GM11168 (cell line): ENCODE results near the gene USP49.

ENCODE experiments used
- in situ Hi-C: fragments of 300-500 bp; cut with MboI; formaldehyde crosslinking; loops from one replicate; pipeline ENCODE4 v1.12.0; 2022; ENCODE audit warnings: low sequenced_read_pairs; ENCODE audit not compliant: unreplicated experiment

The USP49 gene

GRCh38 chr6:41931792-41932191 is 36.6 kb upstream of the USP49 start:
- in situ Hi-C loops, result no loop called here

- in situ Hi-C loops, result no loop called here
Measured at GRCh38 chr6:41929924-41930323, 34.7 kb upstream of the USP49 start.

DNA sequence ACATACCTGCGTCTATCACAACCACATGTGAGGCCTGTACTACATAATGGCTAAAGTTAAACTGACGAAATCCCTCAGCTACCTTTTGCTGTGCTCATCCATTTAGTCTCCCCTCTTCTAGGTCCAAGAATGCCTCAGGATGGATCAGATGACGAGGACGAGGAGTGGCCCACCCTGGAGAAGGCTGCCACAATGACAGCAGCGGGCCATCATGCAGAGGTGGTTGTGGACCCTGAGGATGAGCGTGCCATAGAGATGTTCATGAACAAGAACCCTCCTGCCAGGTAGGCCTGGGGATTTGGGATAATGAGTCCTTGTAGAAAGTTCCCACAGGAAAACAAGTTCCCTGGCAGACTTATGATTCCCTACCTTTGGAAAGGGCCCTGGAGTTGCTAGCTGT is 32.1 kb upstream of the USP49 start:
- in situ Hi-C loops, result no loop called here

GRCh38 chr6:41922154-41922553 is 27.0 kb upstream of the USP49 start:
- in situ Hi-C loops, result loop anchor here (5.0 kb wide), 1 partner anchor 125 kb away; no protein-coding TSS in a partner anchor

DNA sequence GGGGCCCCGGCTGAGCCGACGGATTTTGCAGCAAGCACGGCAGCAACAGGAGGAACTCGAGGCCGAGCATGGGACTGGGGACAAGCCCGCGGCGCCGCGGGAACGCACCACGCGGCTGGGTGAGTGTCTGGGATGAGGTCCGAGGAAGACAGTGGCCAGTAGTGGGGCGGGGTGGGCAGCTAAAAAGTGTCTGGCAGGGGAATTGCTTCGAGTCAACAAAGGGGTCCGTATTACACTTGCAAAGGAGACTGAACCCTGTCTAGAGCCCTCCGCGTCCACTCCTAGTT is 26.5 kb upstream of the USP49 start:
- in situ Hi-C loops, result loop anchor here (5.0 kb wide), 1 partner anchor 126 kb away; no protein-coding TSS in a partner anchor

DNA sequence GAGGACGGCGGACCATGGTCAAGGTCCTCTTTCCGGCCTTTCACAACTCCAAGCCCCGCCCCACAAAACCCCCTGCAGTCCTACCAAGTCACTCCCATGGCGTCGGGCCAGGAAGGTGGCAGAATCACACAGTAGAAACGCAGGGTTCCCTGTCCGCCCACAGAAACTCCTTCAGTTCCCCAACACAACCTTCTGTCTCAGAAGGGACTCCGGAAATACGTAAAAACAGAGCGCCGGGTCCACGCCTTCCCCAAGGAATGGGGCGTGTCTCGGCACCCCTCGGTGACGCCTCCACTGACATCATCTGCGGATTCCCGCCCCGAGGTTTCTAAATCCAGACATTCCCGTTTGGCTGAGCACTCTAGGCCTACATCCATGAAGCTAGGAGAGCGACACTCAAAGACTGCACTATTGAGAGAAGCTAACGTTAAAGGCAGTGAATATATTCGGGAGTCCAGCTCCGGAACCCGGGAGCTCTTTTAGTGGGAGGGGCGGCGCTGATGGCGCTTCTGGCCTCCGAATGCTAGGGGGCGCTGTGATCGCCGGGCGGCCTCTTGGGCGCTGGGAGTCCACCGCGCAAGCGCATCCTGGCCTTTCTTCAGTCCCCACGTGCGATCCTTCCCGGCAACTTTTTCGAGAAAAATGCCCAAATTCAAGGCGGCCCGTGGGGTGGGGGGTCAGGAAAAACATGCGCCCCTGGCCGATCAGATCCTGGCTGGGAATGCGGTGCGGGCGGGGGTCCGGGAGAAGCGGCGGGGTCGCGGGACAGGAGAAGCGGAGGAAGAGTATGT is 25.9 kb upstream of the USP49 start, which contains the start of the genes BYSL and MED20:
TSS of gene BYSL (plus strand) at position 579 of the 791 bp plus-strand sequence. CDS start at position 643, 64 bp downstream.
TSS of gene MED20 (minus strand) at position 219 of the 791 bp plus-strand sequence. CDS start at position 98, 121 bp downstream.
- in situ Hi-C loops, result loop anchor here (5.0 kb wide), 1 partner anchor 126 kb away; no protein-coding TSS in a partner anchor

DNA sequence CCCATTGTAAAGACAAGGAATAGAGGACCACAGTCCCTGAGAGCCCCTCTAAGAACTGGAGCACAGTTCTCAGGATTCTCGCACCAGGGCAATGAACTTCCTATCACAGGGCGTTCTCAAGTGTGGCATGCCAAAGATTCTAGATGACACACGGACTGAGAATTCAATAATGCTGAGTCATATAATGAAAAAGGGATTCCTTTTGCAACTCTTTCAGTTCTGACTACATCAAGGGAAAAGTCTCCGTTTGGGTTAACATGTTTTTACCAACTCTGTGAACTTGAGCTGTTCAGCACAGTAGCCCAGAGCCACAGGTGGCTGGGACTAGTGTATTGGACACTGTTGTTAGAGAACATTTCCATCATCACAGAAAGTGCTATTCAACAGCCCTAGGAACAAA is 22.4 kb upstream of the USP49 start:
- in situ Hi-C loops, result no loop called here

GRCh38 chr6:41914869-41915530 is 19.8 kb upstream of the USP49 start:
- in situ Hi-C loops, result no loop called here

DNA sequence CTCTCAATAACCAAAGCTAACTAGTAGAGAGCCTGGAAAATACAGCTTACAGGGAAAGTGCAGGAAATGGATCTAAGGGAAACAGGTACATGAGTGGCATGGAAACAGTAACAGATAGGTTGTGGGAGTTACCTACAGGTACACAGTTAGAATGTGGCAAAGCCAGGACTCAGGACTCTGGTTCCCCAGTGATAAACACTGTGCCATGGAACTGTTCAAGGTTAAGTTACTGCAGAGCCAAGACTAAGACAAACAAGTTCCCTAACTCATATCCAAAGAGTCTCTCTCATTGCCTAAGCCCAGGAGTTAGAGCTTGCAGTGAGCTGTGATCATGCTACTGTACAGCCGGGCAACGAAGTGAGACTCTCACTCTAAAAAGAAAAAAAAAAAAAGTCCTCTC is 19.2 kb upstream of the USP49 start:
- in situ Hi-C loops, result no loop called here

DNA sequence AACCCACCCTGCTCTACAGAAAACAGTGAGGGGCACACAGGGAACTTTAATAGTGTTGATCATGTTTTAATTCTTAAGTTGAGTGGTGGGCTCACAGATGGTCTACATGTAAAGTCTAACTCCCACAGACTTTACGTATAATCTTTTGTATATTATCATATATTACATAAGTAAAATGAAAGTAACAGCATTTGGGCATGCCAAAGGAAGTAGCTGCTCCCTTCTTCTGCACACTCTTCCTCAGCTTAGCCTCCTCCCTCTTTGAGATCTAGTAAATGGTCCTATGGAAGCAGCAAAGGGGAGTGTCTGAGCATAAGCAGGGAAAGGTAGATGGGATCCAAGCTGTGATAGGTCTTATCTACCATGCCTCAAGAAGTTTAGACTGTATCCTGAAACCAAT is 14.6 kb upstream of the USP49 start:
- in situ Hi-C loops, result no loop called here

GRCh38 chr6:41901882-41902519 is 6.8 kb upstream of the USP49 start:
- in situ Hi-C loops, result no loop called here

GRCh38 chr6:41900861-41901260 is 5.7 kb upstream of the USP49 start:
- in situ Hi-C loops, result no loop called here

DNA sequence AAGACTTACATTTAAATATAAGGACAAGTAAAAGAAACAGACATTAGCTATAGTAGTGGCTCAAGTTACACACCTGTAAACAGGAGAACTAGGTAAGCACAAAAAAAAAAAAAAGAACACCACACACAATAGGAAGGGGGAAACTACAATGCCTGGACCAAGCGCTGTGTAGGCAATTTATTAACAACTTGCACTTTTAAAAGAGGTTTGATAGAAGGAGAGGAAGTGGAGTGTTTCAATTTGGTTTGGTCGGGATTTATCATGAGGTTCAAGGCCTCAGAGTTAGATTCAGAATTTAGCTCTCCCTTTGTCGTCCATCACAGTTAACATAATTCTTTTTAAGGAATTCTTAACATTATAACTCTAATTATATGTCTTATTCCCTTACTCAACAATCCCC is 1.1 kb upstream of the USP49 start:
- in situ Hi-C loops, result no loop called here

DNA sequence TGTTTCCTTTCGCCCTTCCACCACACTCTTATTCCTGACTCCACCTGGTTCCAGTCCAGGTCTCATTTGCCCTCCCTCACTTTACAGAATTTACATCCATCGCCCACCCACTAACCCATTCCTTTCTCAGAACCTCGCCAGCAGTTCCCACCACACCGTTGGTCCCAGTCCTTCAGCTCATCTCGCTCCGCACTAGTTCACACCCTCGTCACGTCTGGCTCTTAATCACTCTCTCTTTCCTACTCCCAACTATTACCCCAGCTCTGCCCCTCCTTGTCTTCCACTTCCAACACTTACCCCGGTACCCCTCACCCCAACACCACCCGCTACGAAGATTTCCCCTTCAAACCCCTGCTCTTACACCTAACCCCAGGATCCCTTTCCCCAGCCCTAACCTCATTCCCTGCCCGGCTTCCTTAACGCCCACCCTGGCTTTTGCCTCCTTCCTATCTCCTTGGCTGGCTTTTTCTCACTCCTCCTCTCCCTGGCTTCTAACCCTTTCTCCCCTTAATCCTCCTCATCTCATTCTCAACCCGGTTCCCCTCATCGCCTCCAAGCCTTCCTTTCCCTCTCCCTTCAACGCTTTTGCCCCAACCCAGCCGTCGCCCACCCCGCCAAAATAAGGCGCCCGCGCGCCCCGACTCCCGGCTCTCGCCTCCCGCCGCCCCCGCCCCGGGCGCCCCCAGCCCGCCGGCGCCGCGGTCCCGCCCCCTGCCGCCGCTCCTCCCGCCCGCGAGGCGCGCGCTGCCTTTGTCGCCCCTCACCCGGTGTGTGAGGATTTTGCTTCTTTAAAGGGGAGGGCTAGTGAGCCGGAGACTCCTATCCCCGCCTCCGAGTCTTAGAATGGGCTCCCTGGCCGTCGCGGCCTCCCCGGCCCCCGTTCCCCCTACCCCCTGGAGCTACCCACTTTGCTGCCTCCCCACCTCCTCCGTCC is 542 bp downstream of the USP49 start:
- in situ Hi-C loops, result no loop called here

GRCh38 chr6:41892921-41893564 is 2.1 kb downstream of the USP49 start:
- in situ Hi-C loops, result no loop called here

- in situ Hi-C loops, result no loop called here
Measured at GRCh38 chr6:41887331-41887751, 7.8 kb downstream of the USP49 start.

- in situ Hi-C loops, result no loop called here
Measured at GRCh38 chr6:41885930-41886329, 9.2 kb downstream of the USP49 start.

- in situ Hi-C loops, result no loop called here
Measured at GRCh38 chr6:41884957-41885356, 10.2 kb downstream of the USP49 start.

DNA sequence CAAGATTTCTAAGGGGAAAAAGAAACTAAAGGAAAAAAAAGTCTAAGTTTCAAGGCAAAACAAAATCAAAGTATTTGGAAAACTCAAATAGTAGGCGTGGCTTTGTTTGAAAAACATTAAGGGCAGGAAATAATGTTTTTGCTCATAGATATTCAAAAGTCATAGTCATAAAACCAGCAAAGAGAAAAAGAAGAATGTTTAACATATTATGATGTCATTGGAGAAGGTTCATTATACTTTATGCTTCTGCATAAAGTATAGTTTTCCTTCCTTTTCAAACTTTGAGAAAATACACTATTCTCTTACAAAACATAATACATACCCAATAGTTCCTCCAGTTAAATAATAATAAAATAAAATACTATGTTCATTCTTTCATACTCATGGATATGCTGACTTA is 13.7 kb downstream of the USP49 start:
- in situ Hi-C loops, result no loop called here
